Activated naive CD8-positive, alpha-beta T cell treated with anti-CD3 and anti-CD28 coated beads for 36 hours (primary cell): ENCODE results near the gene KCNIP1. TPM values are rescaled to one million over a fixed set of nuclear protein-coding genes. Genes with fewer than 3 reads are reported as not detected.

Experiments used
- DNase-seq: peaks from one replicate; pipeline ENCODE4 v3.0.0; 2021
- H3K27ac Mint-ChIP-seq: one replicate; pipeline ENCODE4 v1.8.0; 2022; ENCODE audit warnings: mild to moderate bottlenecking, moderate library complexity, mixed read lengths
- H3K27me3 Mint-ChIP-seq: one replicate; pipeline ENCODE4 v1.8.0; 2022; ENCODE audit warnings: mild to moderate bottlenecking, mixed read lengths
- H3K36me3 Mint-ChIP-seq: one replicate; pipeline ENCODE4 v1.8.0; 2021; ENCODE audit warnings: mild to moderate bottlenecking, mixed read lengths
- H3K4me1 Mint-ChIP-seq: one replicate; pipeline ENCODE4 v1.8.0; 2021; ENCODE audit warnings: mixed read lengths
- H3K4me3 Mint-ChIP-seq: one replicate; pipeline ENCODE4 v1.8.0; 2022; ENCODE audit warnings: mild to moderate bottlenecking, moderate library complexity, mixed read lengths
- H3K9me3 Mint-ChIP-seq: one replicate; pipeline ENCODE4 v1.8.0; 2022; ENCODE audit warnings: mixed read lengths
- total RNA-seq, 2 experiments: library from RNA; stranded (reverse); gene quantifications; one replicate each; pipeline ENCODE4 v1.2.3, GENCODE V29; 2021

The KCNIP1 gene
- total RNA-seq, 2 experiments from 2014 or later: not detected

DNA sequence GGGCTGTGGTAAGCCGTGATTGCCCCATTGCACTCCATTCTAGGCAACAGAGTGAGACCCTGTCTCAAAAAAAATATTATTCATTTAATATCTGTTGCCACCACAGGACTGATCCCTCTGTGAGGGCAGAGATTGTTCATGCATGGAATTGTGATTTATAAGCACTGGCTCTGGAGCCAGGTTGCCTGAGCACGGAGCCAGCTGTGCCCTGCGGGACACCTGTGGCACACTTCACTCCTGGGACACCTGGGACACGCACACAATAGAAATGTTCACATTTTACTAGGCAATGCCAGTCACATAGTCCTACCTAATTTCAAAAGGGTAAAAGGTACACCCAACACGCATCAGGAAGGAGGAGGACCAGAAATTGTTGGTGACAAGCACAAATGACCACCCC, 196.7 kb downstream of the KCNIP1 start:
- no peaks in the 10 kb centered on the region for H3K9me3 Mint-ChIP-seq
- H3K27me3 Mint-ChIP-seq: peaks cover 8% of the 10 kb centered on the region
- no peak overlapping the region for H3K4me3 Mint-ChIP-seq
- H3K4me1 Mint-ChIP-seq: no peaks in the 10 kb centered on the region
- no peak for DNase-seq
- no peaks in the 10 kb centered on the region for H3K36me3 Mint-ChIP-seq
- H3K27ac Mint-ChIP-seq: no peak overlapping the region

DNA sequence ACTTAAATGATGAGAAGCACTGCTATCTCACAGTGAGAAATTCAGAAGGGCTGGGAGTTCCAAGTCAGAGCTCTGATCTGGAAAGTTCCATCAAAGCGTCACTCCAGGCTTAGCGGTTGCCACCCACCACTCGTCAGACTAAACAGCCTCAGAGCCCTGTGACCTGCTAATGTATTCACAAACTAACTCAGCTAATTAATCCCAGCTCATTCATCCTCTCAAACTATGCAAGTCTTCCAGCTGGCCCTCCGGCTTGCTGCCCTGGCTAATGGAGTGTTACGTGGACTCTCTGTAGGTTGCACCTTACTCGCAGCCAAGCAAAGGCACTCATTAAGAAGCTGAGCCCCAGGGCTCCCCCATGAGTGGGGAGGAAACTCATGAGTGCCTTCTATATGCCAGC, 197.5 kb downstream of the KCNIP1 start:
- Mint-ChIP-seq H3K27ac (no peak overlapping the region), H3K4me1 (no peaks in the 10 kb centered on the region), H3K9me3 (no peaks in the 10 kb centered on the region), H3K27me3 (peaks cover 8% of the 10 kb centered on the region), H3K4me3 (no peak overlapping the region), H3K36me3 (no peaks in the 10 kb centered on the region)
- DNase-seq: no peak

DNA sequence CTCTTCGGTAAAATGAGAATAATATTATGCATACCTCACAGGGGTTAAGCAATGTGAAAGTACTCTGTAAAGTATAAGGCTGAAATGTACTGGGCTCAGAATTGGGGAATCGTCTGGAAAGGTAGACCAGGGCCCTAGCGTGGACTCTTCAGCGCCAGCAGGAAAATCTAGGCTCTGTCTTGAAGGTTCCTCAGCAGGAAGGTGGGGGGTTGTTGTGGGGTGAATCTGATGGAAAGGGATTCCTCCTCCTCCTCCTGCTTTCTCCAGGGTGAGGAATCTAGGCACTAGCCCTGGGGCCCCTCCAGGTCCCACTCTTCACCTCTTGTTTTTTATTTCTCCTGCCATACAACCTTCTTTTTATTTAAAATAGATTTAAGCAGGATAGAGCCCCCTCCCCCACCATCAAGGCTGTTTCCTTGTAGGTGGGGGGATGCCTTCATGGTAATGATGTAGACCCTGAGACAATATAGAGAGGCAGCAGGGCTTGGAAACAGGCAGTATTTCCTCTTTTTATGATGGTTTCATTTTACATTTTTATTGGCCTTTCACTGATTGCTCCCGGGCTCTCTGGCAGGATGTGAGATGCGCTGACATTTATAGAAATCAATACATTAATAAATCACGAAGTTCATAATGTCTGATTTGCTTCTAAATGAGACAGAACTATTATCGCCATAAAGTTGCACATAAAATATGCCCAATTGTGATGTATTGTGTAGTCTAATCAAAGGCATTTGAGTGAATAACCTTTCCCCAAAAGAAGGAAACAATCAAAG, 200.8 kb downstream of the KCNIP1 start:
- no peaks in the 10 kb centered on the region for H3K9me3 Mint-ChIP-seq
- H3K4me1 Mint-ChIP-seq: no peaks in the 10 kb centered on the region
- DNase-seq: no peak
- no peaks in the 10 kb centered on the region for H3K36me3 Mint-ChIP-seq
- no peak overlapping the region for H3K27ac Mint-ChIP-seq
- no peak overlapping the region for H3K4me3 Mint-ChIP-seq
- peaks cover 16% of the 10 kb centered on the region for H3K27me3 Mint-ChIP-seq

DNA sequence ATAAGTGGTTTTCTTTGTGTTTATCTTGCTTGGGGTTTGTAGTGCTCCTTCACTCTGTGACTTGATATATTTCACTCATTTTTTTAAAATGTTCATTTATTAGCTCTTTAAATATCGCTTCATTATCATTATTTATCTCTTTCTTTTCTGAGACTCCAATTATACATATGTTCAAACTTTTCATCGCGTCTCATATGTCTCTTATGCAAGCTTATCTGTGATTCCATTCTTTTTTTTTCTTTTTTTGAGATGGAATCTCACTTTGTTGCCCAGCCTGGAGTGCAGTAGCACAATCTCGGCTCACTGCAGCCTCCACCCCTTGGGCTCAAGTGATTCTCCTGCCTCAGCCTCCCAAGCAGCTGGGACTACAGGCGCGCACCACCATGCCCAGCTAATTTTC, 205.8 kb downstream of the KCNIP1 start:
- Mint-ChIP-seq H3K27me3 (peaks cover 23% of the 10 kb centered on the region), H3K36me3 (no peaks in the 10 kb centered on the region), H3K9me3 (no peaks in the 10 kb centered on the region), H3K4me3 (no peak overlapping the region), H3K4me1 (no peaks in the 10 kb centered on the region), H3K27ac (no peak overlapping the region)
- DNase-seq: no peak

DNA sequence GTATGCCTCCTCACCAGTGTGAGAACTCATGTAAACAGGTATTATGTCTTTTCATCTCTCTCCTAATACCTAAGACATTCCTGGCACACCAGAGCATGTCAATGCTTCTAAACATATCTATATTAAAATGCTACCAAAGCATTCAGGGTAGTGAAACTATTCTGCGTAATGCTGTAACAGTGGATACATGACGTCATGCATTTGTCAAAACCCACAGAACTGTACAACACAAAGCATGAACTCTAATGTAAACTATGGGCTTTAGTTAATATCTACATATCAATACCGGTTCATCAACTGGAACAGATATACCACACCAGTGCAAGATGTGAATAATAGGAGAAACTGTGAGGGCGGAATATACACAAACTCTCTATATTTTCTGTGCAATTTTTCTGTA, 207.5 kb downstream of the KCNIP1 start:
- DNase-seq: no peak
- Mint-ChIP-seq H3K27ac (no peak overlapping the region), H3K27me3 (peaks cover 23% of the 10 kb centered on the region), H3K9me3 (no peaks in the 10 kb centered on the region), H3K4me1 (no peaks in the 10 kb centered on the region), H3K36me3 (no peaks in the 10 kb centered on the region), H3K4me3 (no peak overlapping the region)

DNA sequence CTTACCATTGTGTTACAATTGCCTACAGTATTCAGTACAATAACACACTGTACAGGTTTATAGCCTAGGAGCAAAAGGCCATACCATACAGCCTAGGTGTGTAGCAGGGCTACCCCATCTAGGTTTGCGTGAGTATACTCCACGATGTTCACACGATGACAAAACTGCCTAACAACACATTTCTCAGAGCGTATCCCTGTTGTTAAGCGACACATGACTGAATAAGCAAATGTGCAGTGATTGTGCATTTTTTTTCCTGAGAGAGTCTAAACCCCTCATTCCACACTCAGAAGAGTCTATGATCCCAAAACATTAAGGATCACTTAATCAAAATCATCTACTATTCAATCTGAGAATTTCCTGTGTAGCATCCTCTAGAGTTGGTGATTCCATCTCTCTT, 211.3 kb downstream of the KCNIP1 start:
- H3K9me3 Mint-ChIP-seq: no peaks in the 10 kb centered on the region

DNA sequence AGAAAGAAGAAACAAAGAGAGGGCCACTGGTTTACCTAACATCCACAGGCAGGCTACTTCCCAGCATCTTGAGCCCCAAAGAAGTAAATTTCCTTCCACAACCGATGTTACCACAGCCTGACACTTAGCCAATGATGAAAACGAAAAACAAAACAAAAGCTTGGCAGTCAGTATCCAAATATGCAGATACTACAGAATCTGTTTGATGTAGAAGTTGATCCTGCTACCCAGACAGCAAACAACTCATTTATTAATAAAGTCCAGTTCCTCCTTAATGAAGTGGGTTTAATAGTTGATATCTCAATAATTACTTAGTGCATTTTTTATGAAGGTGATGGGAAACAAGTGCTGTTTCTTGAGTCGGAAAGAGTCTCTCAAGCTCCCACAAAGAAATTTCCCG, 212.6 kb downstream of the KCNIP1 start:
- Mint-ChIP-seq H3K4me3 (no peak overlapping the region), H3K27me3 (peaks cover 18% of the 10 kb centered on the region), H3K9me3 (no peaks in the 10 kb centered on the region), H3K4me1 (no peaks in the 10 kb centered on the region), H3K27ac (no peak overlapping the region), H3K36me3 (no peaks in the 10 kb centered on the region)
- DNase-seq: no peak

More for the DNA sequence above, 211.3 kb downstream of the KCNIP1 start:
- DNase-seq: no peak
- peaks cover 23% of the 10 kb centered on the region for H3K27me3 Mint-ChIP-seq
- H3K4me1 Mint-ChIP-seq: no peaks in the 10 kb centered on the region
- no peak overlapping the region for H3K27ac Mint-ChIP-seq
- H3K4me3 Mint-ChIP-seq: no peak overlapping the region
- no peaks in the 10 kb centered on the region for H3K36me3 Mint-ChIP-seq

DNA sequence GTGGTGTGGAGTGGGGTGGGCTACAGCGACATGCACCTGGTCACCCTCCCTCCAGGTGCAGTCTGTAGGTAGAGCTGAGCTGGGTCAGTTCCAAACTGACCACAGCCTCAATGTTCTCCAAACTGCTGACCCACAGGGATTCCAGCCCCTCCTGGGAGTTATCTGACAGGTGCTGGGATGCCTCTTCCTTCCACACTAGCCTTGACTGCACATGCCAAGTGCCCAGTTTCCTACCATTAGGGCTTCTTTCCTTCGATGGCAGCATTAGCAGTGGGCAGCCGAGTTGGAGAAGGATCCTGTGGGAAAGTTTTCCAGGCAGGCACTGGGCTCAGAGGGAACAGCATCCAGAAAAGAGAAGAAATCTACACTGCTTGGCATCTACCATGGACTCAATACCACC, 215.7 kb downstream of the KCNIP1 start:
- H3K4me1 Mint-ChIP-seq: no peaks in the 10 kb centered on the region
- no peaks in the 10 kb centered on the region for H3K9me3 Mint-ChIP-seq
- no peak for DNase-seq
- no peak overlapping the region for H3K4me3 Mint-ChIP-seq
- no peak overlapping the region for H3K27ac Mint-ChIP-seq
- peaks cover 32% of the 10 kb centered on the region for H3K27me3 Mint-ChIP-seq
- no peaks in the 10 kb centered on the region for H3K36me3 Mint-ChIP-seq

DNA sequence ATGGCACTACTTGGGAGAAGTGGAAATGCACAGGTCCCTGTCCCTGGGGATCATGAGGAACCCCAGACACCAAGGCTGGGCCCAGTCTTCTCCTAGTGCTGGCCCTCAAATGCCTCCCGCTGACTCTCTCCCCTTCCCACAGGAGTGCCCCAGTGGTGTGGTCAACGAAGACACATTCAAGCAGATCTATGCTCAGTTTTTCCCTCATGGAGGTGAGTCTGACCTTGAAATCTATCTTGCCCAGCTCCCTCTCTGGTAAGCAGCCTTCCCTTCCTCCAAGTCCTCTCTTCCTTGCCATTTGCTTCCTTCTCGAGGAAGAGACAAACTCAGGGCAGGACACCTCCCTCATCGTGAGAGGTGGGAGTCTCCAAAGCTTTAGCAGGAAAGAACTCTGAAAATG, 216.4 kb downstream of the KCNIP1 start:
- Mint-ChIP-seq H3K27me3 (peaks cover 36% of the 10 kb centered on the region), H3K4me3 (no peak overlapping the region), H3K9me3 (no peaks in the 10 kb centered on the region), H3K4me1 (no peaks in the 10 kb centered on the region), H3K36me3 (no peaks in the 10 kb centered on the region), H3K27ac (no peak overlapping the region)
- DNase-seq: no peak

DNA sequence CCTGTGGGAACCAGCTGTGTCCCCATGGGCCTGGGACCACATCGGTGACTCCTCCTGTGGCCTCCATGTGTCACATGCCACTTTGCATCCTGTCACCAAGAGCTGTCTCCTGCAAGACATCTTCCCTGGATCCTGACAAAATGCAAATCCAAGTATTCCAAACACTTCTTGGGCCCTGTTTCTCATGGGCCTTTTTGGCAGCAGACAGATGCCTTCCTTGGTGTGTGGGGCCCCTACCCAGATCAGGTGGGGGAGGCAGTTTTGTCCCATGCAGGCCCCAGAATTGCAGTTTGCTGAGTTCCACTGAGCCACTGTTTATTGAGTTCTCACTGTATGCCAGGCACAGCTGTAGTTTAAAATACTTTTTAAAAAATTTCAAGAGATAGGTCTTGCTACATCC, 217.2 kb downstream of the KCNIP1 start:
- Mint-ChIP-seq H3K27me3 (peaks cover 39% of the 10 kb centered on the region), H3K9me3 (no peaks in the 10 kb centered on the region), H3K27ac (no peak overlapping the region), H3K36me3 (no peaks in the 10 kb centered on the region), H3K4me3 (no peak overlapping the region), H3K4me1 (no peaks in the 10 kb centered on the region)
- no peak for DNase-seq

DNA sequence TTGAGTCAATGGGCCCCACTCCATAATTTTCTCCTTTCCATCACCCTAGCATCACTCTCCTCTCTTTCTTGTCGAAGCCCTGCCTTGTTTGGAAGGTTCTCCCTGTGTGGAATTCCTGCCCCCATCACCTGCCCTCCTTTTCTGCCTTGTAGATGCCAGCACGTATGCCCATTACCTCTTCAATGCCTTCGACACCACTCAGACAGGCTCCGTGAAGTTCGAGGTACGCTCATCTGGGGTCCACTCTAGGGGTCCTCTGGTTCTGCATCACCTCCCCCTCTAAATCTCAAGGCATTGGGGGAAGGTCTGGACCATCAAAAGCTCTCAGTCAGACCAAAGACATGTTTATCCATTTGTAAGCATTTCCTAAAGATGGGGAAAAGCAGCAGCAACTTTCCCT, 217.9 kb downstream of the KCNIP1 start:
- Mint-ChIP-seq H3K27me3 (peaks cover 43% of the 10 kb centered on the region), H3K27ac (no peak overlapping the region), H3K4me1 (no peaks in the 10 kb centered on the region), H3K4me3 (no peak overlapping the region), H3K36me3 (no peaks in the 10 kb centered on the region), H3K9me3 (no peaks in the 10 kb centered on the region)
- no peak for DNase-seq

DNA sequence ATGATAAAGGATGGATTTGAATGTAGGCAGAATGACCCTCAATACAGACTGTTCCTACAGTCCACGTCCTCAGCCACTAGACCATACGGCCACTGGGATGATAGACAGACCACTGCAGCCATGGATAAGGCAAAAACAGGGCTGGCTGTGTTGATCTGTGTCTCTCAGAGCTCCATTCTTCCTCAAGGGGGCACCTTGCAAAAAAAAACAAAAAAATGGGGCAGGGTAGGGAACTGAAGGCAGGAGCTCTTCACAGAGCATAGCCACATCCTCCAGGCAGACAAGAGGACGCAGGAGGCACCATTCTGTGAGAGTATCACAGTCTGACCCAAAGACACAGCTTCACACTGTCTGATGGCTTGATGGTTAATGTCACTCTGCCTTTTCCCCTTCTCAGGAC, 218.5 kb downstream of the KCNIP1 start:
- no peak for DNase-seq
- Mint-ChIP-seq H3K4me3 (no peak overlapping the region), H3K4me1 (no peaks in the 10 kb centered on the region), H3K36me3 (no peaks in the 10 kb centered on the region), H3K27me3 (peaks cover 49% of the 10 kb centered on the region), H3K27ac (no peak overlapping the region), H3K9me3 (no peaks in the 10 kb centered on the region)

DNA sequence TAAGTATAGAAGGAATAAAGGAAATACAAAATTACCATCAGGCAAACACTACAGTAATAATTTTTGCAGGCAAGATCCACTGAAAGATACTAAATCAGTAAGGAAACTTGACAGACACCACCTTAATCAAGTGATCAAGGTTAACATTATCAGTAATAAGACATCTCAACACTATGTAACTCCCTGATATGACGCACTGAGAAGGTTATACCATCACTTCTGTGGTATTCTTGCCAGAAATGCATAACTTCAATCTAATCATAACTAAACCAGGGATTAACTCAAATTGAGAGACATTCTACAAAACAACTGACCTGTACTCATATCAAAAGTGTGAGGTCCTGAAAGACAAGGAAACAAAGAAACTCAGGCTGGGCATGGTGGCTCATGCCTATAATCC, 227.2 kb downstream of the KCNIP1 start:
- no peaks in the 10 kb centered on the region for H3K4me1 Mint-ChIP-seq
- H3K27me3 Mint-ChIP-seq: peaks cover 14% of the 10 kb centered on the region
- H3K9me3 Mint-ChIP-seq: peaks cover 7% of the 10 kb centered on the region
- no peaks in the 10 kb centered on the region for H3K36me3 Mint-ChIP-seq
- DNase-seq: no peak
- no peak overlapping the region for H3K4me3 Mint-ChIP-seq
- H3K27ac Mint-ChIP-seq: no peak overlapping the region

DNA sequence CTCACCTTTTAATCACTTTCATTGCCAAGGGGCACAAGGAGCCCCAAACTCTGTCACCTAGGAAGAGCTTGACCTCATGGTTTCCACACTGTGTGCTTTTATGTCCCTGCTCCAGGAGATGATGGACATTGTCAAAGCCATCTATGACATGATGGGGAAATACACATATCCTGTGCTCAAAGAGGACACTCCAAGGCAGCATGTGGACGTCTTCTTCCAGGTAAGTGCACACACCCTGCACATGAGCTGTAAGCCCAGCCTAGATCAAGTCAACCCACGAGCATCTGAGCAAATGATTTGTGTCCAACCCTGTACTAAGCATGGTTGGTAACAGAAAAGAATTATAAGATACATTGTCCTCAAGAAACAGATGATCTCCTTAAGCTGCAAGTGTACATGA, 228.9 kb downstream of the KCNIP1 start:
- H3K27ac Mint-ChIP-seq: no peak overlapping the region
- no peak overlapping the region for H3K4me3 Mint-ChIP-seq
- no peak for DNase-seq
- no peaks in the 10 kb centered on the region for H3K4me1 Mint-ChIP-seq
- H3K36me3 Mint-ChIP-seq: no peaks in the 10 kb centered on the region
- peaks cover 3% of the 10 kb centered on the region for H3K27me3 Mint-ChIP-seq
- peaks cover 7% of the 10 kb centered on the region for H3K9me3 Mint-ChIP-seq

DNA sequence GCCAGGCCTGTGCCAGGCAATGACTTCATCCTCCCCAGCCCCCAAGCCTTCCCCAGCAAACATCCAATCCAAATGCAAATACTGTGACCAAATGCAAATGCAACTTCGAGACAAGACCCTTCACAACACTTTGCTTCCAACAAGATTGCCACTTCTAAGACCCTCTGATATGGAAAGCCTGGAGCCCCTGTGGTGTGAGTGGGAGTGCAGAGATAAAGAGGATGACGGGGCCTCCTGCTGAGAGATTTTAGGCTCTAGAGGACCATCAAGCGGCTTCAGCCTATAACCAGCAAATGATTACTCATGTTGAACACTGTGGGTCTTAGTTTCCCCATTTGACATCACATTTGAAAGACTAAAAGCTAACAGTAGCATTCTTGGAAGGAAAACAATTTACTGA, 233.1 kb downstream of the KCNIP1 start:
- DNase-seq: no peak
- Mint-ChIP-seq H3K36me3 (no peaks in the 10 kb centered on the region), H3K27me3 (peaks cover 5% of the 10 kb centered on the region), H3K4me3 (no peak overlapping the region), H3K9me3 (peaks cover 7% of the 10 kb centered on the region), H3K4me1 (no peaks in the 10 kb centered on the region), H3K27ac (no peak overlapping the region)

DNA sequence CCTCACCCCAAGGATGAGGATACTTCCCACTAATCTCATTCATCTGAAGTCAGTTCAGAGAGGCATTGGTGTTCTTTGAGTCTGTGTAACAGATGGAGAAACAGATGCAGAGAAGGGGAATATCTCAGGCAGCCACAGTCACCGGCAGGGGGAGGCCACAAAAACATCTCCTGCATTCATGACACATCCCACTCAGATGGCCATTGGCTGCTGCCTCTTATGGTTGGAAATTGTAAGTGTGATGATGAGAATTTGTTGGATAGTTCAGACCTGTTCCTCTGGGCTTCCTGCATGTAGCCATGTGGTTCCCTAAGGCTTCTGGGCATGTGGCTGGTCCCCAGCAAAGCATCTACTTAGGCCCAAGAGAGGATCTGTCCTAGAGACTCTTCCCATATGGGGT, 233.8 kb downstream of the KCNIP1 start:
- Mint-ChIP-seq H3K36me3 (no peaks in the 10 kb centered on the region), H3K27me3 (peaks cover 8% of the 10 kb centered on the region), H3K4me3 (no peak overlapping the region), H3K27ac (no peak overlapping the region), H3K4me1 (no peaks in the 10 kb centered on the region), H3K9me3 (peaks cover 7% of the 10 kb centered on the region)
- DNase-seq: no peak
